Measurements from ENCODE around the gene KDM7A. TPM values are rescaled to one million over a fixed set of nuclear protein-coding genes. Genes with fewer than 3 reads are reported as not detected.

KDM7A gene
- total RNA-seq, 6 donors from 2014 or later: 12.9 to 41.8 (median 18.2) TPM

GRCh38 chr7:140160308-140160707 lies 16.5 kb downstream of the KDM7A start:
- Histone ChIP-seq H3K4me3 (no peak overlapping the region), H3K4me1 (peaks cover 6 to 42% (median 25%) of the 10 kb centered on the region in 4 donors), H3K27ac (no peak overlapping the region), H3K9me3 (no peaks in the 10 kb centered on the region), H3K36me3 (no peaks in the 10 kb centered on the region), H3K27me3 (no peaks in the 10 kb centered on the region)
- no peak for ATAC-seq (ENCODE audit: low FRiP score in 2 of 2)
- WGBS, 2 donors: 41 to 48% methylated on average over 2 of the region's 2 CpGs
- DNase-seq: no peak
- TF ChIP-seq EP300 (IDR thresholded peaks at IDR 0.05) (no peak), POLR2AphosphoS5 (IDR thresholded peaks at IDR 0.05) (no peak), POLR2A (IDR thresholded peaks at IDR 0.05) (no peak), CTCF (IDR thresholded peaks at IDR 0.05) (no peak)

GRCh38 chr7:140159497-140159896 lies 17.3 kb downstream of the KDM7A start:
- Histone ChIP-seq H3K36me3 (no peaks in the 10 kb centered on the region), H3K27me3 (no peaks in the 10 kb centered on the region), H3K4me3 (no peak overlapping the region), H3K27ac (no peak overlapping the region), H3K9me3 (no peaks in the 10 kb centered on the region), H3K4me1 (peaks cover 2 to 37% (median 21%) of the 10 kb centered on the region in 4 donors)
- no peak for DNase-seq
- TF ChIP-seq POLR2A (IDR thresholded peaks at IDR 0.05) (no peak), POLR2AphosphoS5 (IDR thresholded peaks at IDR 0.05) (no peak), CTCF (IDR thresholded peaks at IDR 0.05) (no peak), EP300 (IDR thresholded peaks at IDR 0.05) (no peak)
- ATAC-seq (ENCODE audit: low FRiP score in 2 of 2): no peak
- WGBS, 2 donors: 93 to 98% methylated on average over 3 of the region's 3 CpGs

- no peak for DNase-seq
- peaks cover 2 to 25% (median 14%) of the 10 kb centered on the region in 4 donors for H3K4me1 ChIP-seq
- WGBS, 2 donors: 71 to 81% methylated on average over 2 of the region's 2 CpGs
Measured at GRCh38 chr7:140156460-140157080, 20.2 kb downstream of the KDM7A start.

GRCh38 chr7:140155428-140155827 lies 21.4 kb downstream of the KDM7A start:
- ATAC-seq (ENCODE audit: low FRiP score in 2 of 2): no peak
- DNase-seq: no peak
- Histone ChIP-seq H3K27ac (no peak overlapping the region), H3K36me3 (no peaks in the 10 kb centered on the region), H3K27me3 (no peaks in the 10 kb centered on the region), H3K9me3 (no peaks in the 10 kb centered on the region), H3K4me1 (peaks cover 2 to 14% (median 11%) of the 10 kb centered on the region in 4 donors), H3K4me3 (no peak overlapping the region)
- TF ChIP-seq CTCF (IDR thresholded peaks at IDR 0.05): no peak
- no peak for TF ChIP-seq EP300 (IDR thresholded peaks at IDR 0.05)
- TF ChIP-seq POLR2A (IDR thresholded peaks at IDR 0.05): no peak
- no peak for TF ChIP-seq POLR2AphosphoS5 (IDR thresholded peaks at IDR 0.05)
- WGBS, 2 donors: 73 to 76% methylated on average over 4 of the region's 4 CpGs

More at GRCh38 chr7:140156460-140157080, 20.2 kb downstream of the KDM7A start:
- Histone ChIP-seq H3K9me3 (no peaks in the 10 kb centered on the region), H3K27me3 (no peaks in the 10 kb centered on the region), H3K27ac (no peak overlapping the region), H3K4me3 (no peak overlapping the region), H3K36me3 (no peaks in the 10 kb centered on the region)
- TF ChIP-seq POLR2A (IDR thresholded peaks at IDR 0.05): no peak
- TF ChIP-seq EP300 (IDR thresholded peaks at IDR 0.05): no peak
- TF ChIP-seq POLR2AphosphoS5 (IDR thresholded peaks at IDR 0.05): no peak
- TF ChIP-seq CTCF (IDR thresholded peaks at IDR 0.05): no peak
- no peak for ATAC-seq (ENCODE audit: low FRiP score in 2 of 2)

- H3K9me3 ChIP-seq: no peaks in the 10 kb centered on the region
- no peaks in the 10 kb centered on the region for H3K36me3 ChIP-seq
- H3K4me3 ChIP-seq: no peak overlapping the region
- no peaks in the 10 kb centered on the region for H3K27me3 ChIP-seq
- no peak overlapping the region for H3K27ac ChIP-seq
- peaks cover 6 to 10% (median 7%) of the 10 kb centered on the region in 4 donors for H3K4me1 ChIP-seq
- 88 to 91% methylated on average over 7 of the region's 7 CpGs for WGBS, 2 donors
- no peak for ATAC-seq (ENCODE audit: low FRiP score in 2 of 2)
- no peak for DNase-seq
- TF ChIP-seq EP300 (IDR thresholded peaks at IDR 0.05) (no peak), POLR2AphosphoS5 (IDR thresholded peaks at IDR 0.05) (no peak), CTCF (IDR thresholded peaks at IDR 0.05) (no peak), POLR2A (IDR thresholded peaks at IDR 0.05) (no peak)
Measured at GRCh38 chr7:140153666-140154161, 23.1 kb downstream of the KDM7A start.

All from upper lobe of left lung (tissue), 6 donors.